CD4-positive, alpha-beta T cell (primary cell): ENCODE data around the gene SLC4A5. TPM values are rescaled to one million over a fixed set of nuclear protein-coding genes. Genes with fewer than 3 reads are reported as not detected.

Experiments used
- ATAC-seq: fragments of 200-7000 bp; cut with Tn5 transposase; one replicate; pipeline ENCODE4 v1.10.0; 2022; ENCODE audit warnings: mild to moderate bottlenecking; ENCODE audit not compliant: poor library complexity
- CTCF ChIA-PET: fragments of 350-600 bp; sonication (Branson Sonifier 250); formaldehyde crosslinking; loops from one replicate; lab custom pipeline; 2021; ENCODE audit warnings: antibody characterized with exemption, inconsistent platforms; lab: Charles Lee
- POLR2A ChIA-PET: fragments of 350-600 bp; sonication (Branson Sonifier 250); formaldehyde crosslinking; loops from one replicate; lab custom pipeline; 2021; ENCODE audit warnings: antibody characterized with exemption, inconsistent platforms; lab: Charles Lee
- DNase-seq, 14 experiments: peaks; one replicate each; pipeline ENCODE4 v3.0.0-alpha.2; 2013 to 2020; ENCODE audit warnings: mixed read lengths in 2 of 14
- H3K27ac ChIP-seq, 2 donors: one replicate each; pipeline versions ENCODE4 v1.5.1 to v1.7.0; 2013; ENCODE audit warnings: low read length in 2 of 2, low read depth in 1 of 2, mild to moderate bottlenecking in 1 of 2
- H3K27me3 ChIP-seq, 2 experiments: 1 replicate in 1 of 2; 2 replicates in 1 of 2; pipeline versions ENCODE4 v1.6.1 to v1.7.0; 2013; ENCODE audit warnings: low read length in 2 of 2, control low read depth in 1 of 2, mild to moderate bottlenecking in 1 of 2, moderate library complexity in 1 of 2; ENCODE audit not compliant: insufficient read depth in 2 of 2, control insufficient read depth in 1 of 2
- H3K36me3 ChIP-seq: one replicate; pipeline ENCODE4 v1.6.1; 2013; ENCODE audit warnings: low read length, control low read depth; ENCODE audit not compliant: insufficient read depth
- H3K4me1 ChIP-seq: one replicate; pipeline ENCODE4 v1.6.1; 2013; ENCODE audit warnings: low read length, control low read depth; ENCODE audit not compliant: insufficient read depth
- H3K4me3 ChIP-seq: one replicate; pipeline ENCODE4 v1.5.1; 2013; ENCODE audit warnings: mild to moderate bottlenecking, low read length, moderate library complexity
- H3K9me3 ChIP-seq, 2 experiments: 1 replicate in 1 of 2; 2 replicates in 1 of 2; pipeline versions ENCODE4 v1.6.1 to v1.7.0; 2013; ENCODE audit warnings: low read length in 2 of 2, mild to moderate bottlenecking in 2 of 2, control low read depth in 1 of 2, moderate library complexity in 1 of 2; ENCODE audit not compliant: control insufficient read depth in 1 of 2, insufficient read depth in 1 of 2
- H3K27ac Mint-ChIP-seq: one replicate; pipeline ENCODE4 v1.8.0; 2020; ENCODE audit warnings: mixed read lengths
- H3K27me3 Mint-ChIP-seq: one replicate; pipeline ENCODE4 v1.8.0; 2021; ENCODE audit warnings: mixed read lengths
- H3K36me3 Mint-ChIP-seq: one replicate; pipeline ENCODE4 v1.8.0; 2021; ENCODE audit warnings: low read depth, mixed read lengths
- H3K4me1 Mint-ChIP-seq: one replicate; pipeline ENCODE4 v1.8.0; 2021; ENCODE audit warnings: low read depth, mixed read lengths
- H3K4me3 Mint-ChIP-seq: one replicate; pipeline ENCODE4 v1.8.0; 2020; ENCODE audit warnings: mild to moderate bottlenecking, mixed read lengths
- H3K9me3 Mint-ChIP-seq: one replicate; pipeline ENCODE4 v1.8.0; 2020; ENCODE audit warnings: mixed read lengths
- CTCF ChIP-seq: fragments of 200-600 bp; IDR thresholded peaks from one replicate; pipeline ENCODE4 v1.8.0; 2022; ENCODE audit warnings: antibody characterized with exemption, mild to moderate bottlenecking
- intact Hi-C, 2 experiments: fragments of 100-400 bp; cut with DNase I in 1 of 2; cut with micrococcal nuclease in 1 of 2; formaldehyde crosslinking; loops; one replicate each; pipeline versions ENCODE4 v1.15.1 to v1.9.0; 2023 to 2025; cut with DNase I, micrococcal nuclease
- total RNA-seq, 174 experiments: library from RNA in 2 of 174; stranded (reverse) in 2 of 174; gene quantifications; one replicate each; pipeline ENCODE4 v1.2.3 and lab custom pipeline; 2021 to 2026

The SLC4A5 gene
- total RNA-seq, 2 experiments from 2014 or later: 7.8 to 10.4 TPM

DNA sequence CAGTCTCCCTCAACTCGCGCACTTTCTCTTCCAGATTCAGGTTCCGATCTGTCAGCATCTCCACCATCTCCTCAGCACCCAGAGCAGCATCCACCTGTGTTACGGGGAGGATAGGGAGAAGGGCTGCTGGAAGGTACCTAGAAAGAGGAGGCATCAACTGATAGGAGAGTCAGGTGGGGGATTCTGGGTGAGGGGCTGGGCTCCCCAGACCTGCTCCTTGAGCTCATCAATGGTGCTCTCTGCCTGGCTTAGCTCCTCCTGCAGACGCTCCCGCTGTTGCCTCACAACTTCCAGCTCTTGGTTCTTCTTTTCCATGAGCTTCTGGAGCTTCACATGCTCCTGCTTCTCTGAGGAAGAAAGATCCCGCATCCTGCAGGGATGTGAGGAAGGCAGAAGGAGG, 26.8 kb upstream of the SLC4A5 start:
- Histone ChIP-seq H3K4me3 (no peak overlapping the region), H3K36me3 (peaks cover 71% of the 10 kb centered on the region), H3K27me3 (no peaks in the 10 kb centered on the region), H3K27ac (no peak overlapping the region), H3K9me3 (no peaks in the 10 kb centered on the region), H3K4me1 (peaks cover 5% of the 10 kb centered on the region)
- ATAC-seq (no peak), DNase-seq (no peak)
- no peak for TF ChIP-seq CTCF
- Mint-ChIP-seq H3K27ac (no peak overlapping the region), H3K9me3 (no peaks in the 10 kb centered on the region), H3K36me3 (peaks cover 83% of the 10 kb centered on the region), H3K4me3 (no peak overlapping the region), H3K4me1 (no peaks in the 10 kb centered on the region), H3K27me3 (no peaks in the 10 kb centered on the region)
- intact Hi-C loops: no loop called here
- ChIA-PET POLR2A (no interaction called here), CTCF (no interaction called here)

GRCh38 chr2:74368499-74368898, 25.3 kb upstream of the SLC4A5 start:
- ChIA-PET POLR2A (no interaction called here), CTCF (no interaction called here)
- intact Hi-C loops: no loop called here
- no peak overlapping the region for H3K4me3 ChIP-seq
- TF ChIP-seq CTCF: no peak
- H3K4me3 Mint-ChIP-seq: no peak overlapping the region
- H3K36me3 ChIP-seq: peaks cover 83% of the 10 kb centered on the region
- H3K4me1 Mint-ChIP-seq: no peaks in the 10 kb centered on the region
- H3K27me3 ChIP-seq: no peaks in the 10 kb centered on the region
- peaks cover 98% of the 10 kb centered on the region for H3K36me3 Mint-ChIP-seq
- H3K9me3 Mint-ChIP-seq: no peaks in the 10 kb centered on the region
- H3K27me3 Mint-ChIP-seq: no peaks in the 10 kb centered on the region
- H3K27ac ChIP-seq: no peak overlapping the region
- no peaks in the 10 kb centered on the region for H3K9me3 ChIP-seq
- ATAC-seq (no peak), DNase-seq (no peak)
- H3K27ac Mint-ChIP-seq: no peak overlapping the region
- H3K4me1 ChIP-seq: no peaks in the 10 kb centered on the region

- no peaks in the 10 kb centered on the region for H3K4me1 ChIP-seq
- no peaks in the 10 kb centered on the region for H3K9me3 Mint-ChIP-seq
- H3K27me3 Mint-ChIP-seq: no peaks in the 10 kb centered on the region
- ChIA-PET CTCF (no interaction called here), POLR2A (no interaction called here)
- DNase-seq (no peak), ATAC-seq (no peak)
- no peaks in the 10 kb centered on the region for H3K9me3 ChIP-seq
- peaks cover 100% of the 10 kb centered on the region for H3K36me3 Mint-ChIP-seq
- H3K4me3 ChIP-seq: no peak overlapping the region
- H3K4me1 Mint-ChIP-seq: no peaks in the 10 kb centered on the region
- H3K4me3 Mint-ChIP-seq: no peak overlapping the region
- H3K27me3 ChIP-seq: no peaks in the 10 kb centered on the region
- no peak overlapping the region for H3K27ac ChIP-seq
- H3K27ac Mint-ChIP-seq: no peak overlapping the region
- TF ChIP-seq CTCF: no peak
- intact Hi-C loops: no loop called here
- H3K36me3 ChIP-seq: peaks cover 90% of the 10 kb centered on the region
These were observed 24.6 kb upstream of the SLC4A5 start for GRCh38 chr2:74367789-74368188.
